HepG2 (cell line): ENCODE measurements around the gene TMF1. TPM values are rescaled to one million over a fixed set of nuclear protein-coding genes. Genes with fewer than 3 reads are reported as not detected.

Experiments used
- MTF1 ChIP-seq: sonication (generic); formaldehyde crosslinking; IDR thresholded peaks from 2 replicates; pipeline ENCODE4 v1.5.0; 2020; ENCODE audit warnings: missing genetic modification reagents
- PLRG1 ChIP-seq: fragments of 450-650 bp; conservative IDR thresholded peaks from 2 replicates; pipeline ENCODE4 v1.6.1; 2016
- ZFP41 ChIP-seq: sonication (generic); formaldehyde crosslinking; IDR thresholded peaks from 2 replicates; pipeline ENCODE4 v1.4.0; 2020; ENCODE audit warnings: mild to moderate bottlenecking, missing genetic modification reagents, borderline replicate concordance
- ZNF432 ChIP-seq: sonication (generic); formaldehyde crosslinking; IDR thresholded peaks from 2 replicates; pipeline ENCODE4 v1.5.0; 2020; ENCODE audit warnings: missing genetic modification reagents, mild to moderate bottlenecking, borderline replicate concordance
- ZNF646 ChIP-seq: sonication (generic); formaldehyde crosslinking; IDR thresholded peaks from 2 replicates; pipeline ENCODE4 v1.9.0; 2021; ENCODE audit warnings: mild to moderate bottlenecking, missing genetic modification reagents
- ZNF75D ChIP-seq: sonication (generic); formaldehyde crosslinking; IDR thresholded peaks from 2 replicates; pipeline ENCODE4 v1.8.1; 2023; ENCODE audit warnings: missing genetic modification reagents, mild to moderate bottlenecking, borderline replicate concordance
- ZNF770 ChIP-seq: sonication (generic); formaldehyde crosslinking; IDR thresholded peaks from 2 replicates; pipeline ENCODE4 v1.5.0; 2020; ENCODE audit warnings: mild to moderate bottlenecking, missing genetic modification reagents
- polyA plus RNA-seq, 8 experiments: library from polyadenylated mRNA; depleted of rRNA in 3 of 8; stranded (reverse) in 7 of 8; unstranded in 1 of 8; fragments of >200 nt; fragmentation: Illumina TruSeq in 4 of 8; extraction: Trizol in 4 of 8; gene quantifications; 2 replicates each; pipeline versions ENCODE4 v1.2.1 to v1.2.3, GENCODE V29; 2011 to 2016; ENCODE audit warnings: low read depth in 4 of 8, missing spikeins in 1 of 8, mixed read lengths in 1 of 8; ENCODE audit not compliant: insufficient read depth in 1 of 8
- total RNA-seq, 5 experiments: library from RNA; depleted of rRNA; stranded (reverse); fragments of >200 nt; fragmentation: Illumina TruSeq; extraction: Trizol; gene quantifications; 2 replicates each; pipeline ENCODE4 v1.2.3, GENCODE V29; 2016; ENCODE audit warnings: low read depth in 1 of 5

Gene TMF1
- total and polyA plus RNA-seq, 2 of the 13 experiments (the other 11 are each of a cell fraction or from before 2014, with no cell fraction given), result 12.1 to 38.4 TPM

DNA sequence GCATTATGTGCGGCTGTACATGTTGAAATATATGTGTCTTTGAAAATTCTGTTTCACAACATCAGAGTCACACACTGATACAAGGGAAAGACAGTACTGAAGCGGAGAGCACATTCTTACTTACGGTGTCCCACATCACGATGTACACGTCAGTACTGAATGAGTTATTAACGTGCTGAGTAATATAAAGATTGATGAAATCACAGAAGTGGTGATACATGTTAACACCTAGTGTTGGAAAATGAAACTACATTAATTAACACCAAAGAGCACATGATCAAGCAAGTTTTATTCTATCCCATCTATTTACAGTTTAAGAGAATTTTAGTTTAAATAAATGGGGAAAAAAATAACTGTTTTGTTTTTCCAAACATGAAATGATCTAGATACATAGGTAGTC is 54.2 kb downstream of the TMF1 start (continued):
- TF ChIP-seq ZNF770 (no peak), ZNF432 (CRISPR knock-in tag) (no peak), ZNF75D (CRISPR knock-in tag) (no peak), ZNF646 (CRISPR knock-in tag) (no peak), PLRG1 (no peak), ZFP41 (no peak), MTF1 (CRISPR knock-in tag) (no peak)
